ENCODE results near the gene SGMS1.

- TF ChIP-seq POLR2AphosphoS5 (IDR thresholded peaks at IDR 0.05; ENCODE audit: low read depth, low read length) (no peak), TAF1 (IDR thresholded peaks at IDR 0.05; ENCODE audit: borderline replicate concordance, insufficient read depth, low read length) (no peak), FOXP2 (optimal IDR thresholded peaks at IDR 0.05; ENCODE audit: borderline replicate concordance, extremely low read depth, extremely low read length, insufficient read depth) (no peak), SIN3A (IDR thresholded peaks at IDR 0.05; ENCODE audit: borderline replicate concordance, insufficient read depth, low read length) (no peak)
Measured at GRCh38 chr10:50496228-50496627, 127.5 kb downstream of the SGMS1 start.
